Esophagus squamous epithelium (tissue), 5 donors: ENCODE data around the gene SYT14. TPM values are rescaled to one million over a fixed set of nuclear protein-coding genes. Genes with fewer than 3 reads are reported as not detected.

Experiments
- DNase-seq: peaks from one replicate; lab custom pipeline; 2025; lab: John Stamatoyannopoulos, UW
- H3K27ac ChIP-seq, 4 donors: fragments of 200-600 bp; sonication (generic); one replicate each; pipeline ENCODE4 v1.5.1; 2016 to 2019; ENCODE audit warnings: mild to moderate bottlenecking in 1 of 4
- H3K27me3 ChIP-seq, 4 donors: fragments of 200-600 bp; sonication (generic); 1 replicate in 3 of 4; 2 replicates in 1 of 4; pipeline versions ENCODE4 v1.5.1 to v1.6.0; 2017 to 2021; ENCODE audit warnings: antibody characterized with exemption in 1 of 4
- H3K36me3 ChIP-seq, 3 donors: fragments of 200-600 bp; sonication (generic); one replicate each; pipeline ENCODE4 v1.5.1; 2016 to 2019
- H3K4me1 ChIP-seq, 3 donors: fragments of 200-600 bp; sonication (generic); one replicate each; pipeline ENCODE4 v1.5.1; 2017 to 2019
- H3K4me3 ChIP-seq, 4 donors: fragments of 200-600 bp; sonication (generic); 1 replicate in 3 of 4; 2 replicates in 1 of 4; pipeline ENCODE4 v1.5.1; 2016 to 2019; ENCODE audit warnings: mild to moderate bottlenecking in 2 of 4, moderate library complexity in 1 of 4
- H3K9me3 ChIP-seq, 3 donors: fragments of 200-600 bp; sonication (generic); one replicate each; pipeline ENCODE4 v1.5.1; 2016 to 2019
- CTCF ChIP-seq, 6 experiments: fragments of 450-650 bp in 4 of 6; fragments of 200-600 bp in 2 of 6; sonication (generic) in 2 of 6; IDR thresholded peaks; one replicate each; pipeline ENCODE4 v1.5.1; 2016 to 2019; ENCODE audit warnings: antibody characterized with exemption in 6 of 6, mild to moderate bottlenecking in 4 of 6, moderate library complexity in 4 of 6
- POLR2A ChIP-seq, 4 donors: fragments of 450-650 bp; IDR thresholded peaks; one replicate each; pipeline ENCODE4 v1.6.1; 2017; ENCODE audit warnings: antibody characterized with exemption in 4 of 4, mild to moderate bottlenecking in 4 of 4, moderate library complexity in 3 of 4
- WGBS, 2 donors: methylation state at CpG; one replicate each; pipeline ENCODE4 v1.1.5; 2018; 5-methylcytosine and 5-hydroxymethylcytosine counted together
- intact Hi-C: fragments of 100-400 bp; cut with DNase I; formaldehyde crosslinking; loops from one replicate; pipeline ENCODE4 v1.15.0; 2022
- total RNA-seq, 4 donors: library from RNA; depleted of rRNA; stranded (reverse); fragments of >200 nt; gene quantifications; one replicate each; pipeline ENCODE4 v1.1.0, GENCODE V29; 2016
- donor health status: DM: yes; HTN: yes; CAD: no.

SYT14 gene
- total RNA-seq, 4 donors from 2014 or later: not detected

GRCh38 chr1:210061992-210062391 lies 124.0 kb downstream of the SYT14 start:
- Histone ChIP-seq H3K4me3 (no peak overlapping the region), H3K27ac (no peak overlapping the region), H3K27me3 (no peaks in the 10 kb centered on the region), H3K36me3 (no peaks in the 10 kb centered on the region), H3K9me3 (no peaks in the 10 kb centered on the region), H3K4me1 (no peaks in the 10 kb centered on the region)
- TF ChIP-seq CTCF (IDR thresholded peaks at IDR 0.05) (no peak), POLR2A (IDR thresholded peaks at IDR 0.05) (no peak)
- no peak for DNase-seq
- 10 to 26% methylated on average over 1 of the region's 1 CpG for WGBS, 2 donors
- intact Hi-C loops: no loop called here

GRCh38 chr1:210070531-210070930 lies 132.5 kb downstream of the SYT14 start:
- H3K9me3 ChIP-seq: no peaks in the 10 kb centered on the region
- TF ChIP-seq POLR2A (IDR thresholded peaks at IDR 0.05): no peak
- TF ChIP-seq CTCF (IDR thresholded peaks at IDR 0.05): no peak
- H3K27me3 ChIP-seq: no peaks in the 10 kb centered on the region
- intact Hi-C loops: no loop called here
- no peak for DNase-seq
- H3K4me1 ChIP-seq: no peaks in the 10 kb centered on the region
- H3K36me3 ChIP-seq: no peaks in the 10 kb centered on the region
- no peak overlapping the region for H3K27ac ChIP-seq
- WGBS, 2 donors: 65 to 75% methylated on average over 3 of the region's 3 CpGs
- H3K4me3 ChIP-seq: no peak overlapping the region

DNA sequence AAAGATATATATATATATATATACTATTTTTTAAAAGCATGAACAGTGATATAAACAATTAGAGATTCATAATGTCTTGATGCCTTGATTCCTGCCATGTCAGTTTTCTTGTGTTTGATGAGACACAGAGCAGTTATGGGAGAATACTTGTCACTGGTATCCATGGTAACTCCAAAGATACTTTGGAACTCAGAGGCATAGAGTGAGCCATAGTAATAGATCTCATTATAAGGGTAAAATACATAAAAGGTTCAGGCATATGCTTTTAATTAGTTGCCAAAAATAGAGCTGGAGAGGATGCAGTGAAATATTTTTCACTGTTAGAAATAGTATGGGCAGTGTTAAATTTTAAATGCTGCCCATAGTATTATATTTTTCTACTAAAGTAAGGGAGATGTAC lies 134.1 kb downstream of the SYT14 start:
- H3K4me1 ChIP-seq: no peaks in the 10 kb centered on the region
- DNase-seq: no peak
- no peaks in the 10 kb centered on the region for H3K9me3 ChIP-seq
- TF ChIP-seq POLR2A (IDR thresholded peaks at IDR 0.05) (no peak), CTCF (IDR thresholded peaks at IDR 0.05) (no peak)
- no peaks in the 10 kb centered on the region for H3K27me3 ChIP-seq
- no peaks in the 10 kb centered on the region for H3K36me3 ChIP-seq
- H3K27ac ChIP-seq: no peak overlapping the region
- intact Hi-C loops: no loop called here
- H3K4me3 ChIP-seq: no peak overlapping the region

DNA sequence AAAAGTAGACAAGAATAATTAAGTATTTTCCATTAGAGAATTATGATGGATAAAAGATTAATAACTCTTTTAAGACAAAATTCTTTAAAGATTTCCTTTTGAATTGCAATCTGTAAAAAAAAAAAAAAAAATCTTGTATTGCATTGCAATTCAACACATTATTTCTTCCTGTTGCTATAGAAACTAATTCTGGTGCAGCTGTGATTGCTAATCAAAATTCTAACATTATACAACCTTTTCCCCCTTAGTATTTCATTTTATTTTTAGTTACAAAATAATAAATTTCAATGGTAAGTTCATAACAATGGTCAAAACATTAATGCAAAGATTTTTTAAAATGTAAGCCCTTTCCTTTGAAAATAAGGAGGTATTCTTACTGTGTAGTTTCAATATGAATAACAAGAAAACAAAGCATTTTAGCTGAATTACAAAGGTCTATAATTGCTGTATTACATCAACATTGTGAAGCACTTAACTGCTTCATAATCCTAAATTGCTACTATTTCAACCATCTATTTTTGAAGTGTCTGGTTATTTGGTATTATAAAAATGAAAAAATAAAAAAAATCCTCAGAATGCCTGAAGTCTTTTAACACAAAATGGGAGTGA lies 135.0 kb downstream of the SYT14 start:
- H3K4me3 ChIP-seq: no peak overlapping the region
- no peak for DNase-seq
- no peak for TF ChIP-seq POLR2A (IDR thresholded peaks at IDR 0.05)
- no peak for TF ChIP-seq CTCF (IDR thresholded peaks at IDR 0.05)
- no peaks in the 10 kb centered on the region for H3K27me3 ChIP-seq
- no peaks in the 10 kb centered on the region for H3K9me3 ChIP-seq
- intact Hi-C loops: no loop called here
- H3K36me3 ChIP-seq: no peaks in the 10 kb centered on the region
- H3K4me1 ChIP-seq: no peaks in the 10 kb centered on the region
- no peak overlapping the region for H3K27ac ChIP-seq

DNA sequence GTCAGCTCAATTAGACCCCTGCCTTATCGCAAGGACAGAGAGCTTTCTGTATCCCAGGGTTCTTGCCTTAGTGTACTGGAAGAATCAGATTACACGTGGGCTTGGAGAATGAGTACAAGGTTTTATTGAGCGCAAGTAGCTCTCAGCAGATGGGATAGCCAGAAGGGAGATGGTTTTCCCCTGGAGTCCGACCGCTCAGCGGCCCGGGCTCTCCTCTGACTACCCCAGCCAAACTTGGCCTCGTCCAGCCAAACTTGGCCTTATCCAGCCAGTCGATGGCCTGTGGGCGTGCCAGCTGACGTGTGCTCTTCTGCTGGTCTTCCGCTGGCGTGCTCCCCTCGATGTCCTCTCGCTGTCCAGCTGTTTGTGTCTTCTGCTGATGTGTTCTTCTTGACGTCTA lies 136.9 kb downstream of the SYT14 start:
- TF ChIP-seq POLR2A (IDR thresholded peaks at IDR 0.05) (no peak), CTCF (IDR thresholded peaks at IDR 0.05) (no peak)
- 80 to 83% methylated on average over 7 to 14 of the region's 16 CpGs for WGBS, 2 donors
- intact Hi-C loops: no loop called here

More for the DNA sequence above, 136.9 kb downstream of the SYT14 start:
- no peaks in the 10 kb centered on the region for H3K4me1 ChIP-seq
- no peaks in the 10 kb centered on the region for H3K9me3 ChIP-seq
- H3K36me3 ChIP-seq: no peaks in the 10 kb centered on the region
- H3K27me3 ChIP-seq: no peaks in the 10 kb centered on the region
- H3K4me3 ChIP-seq: no peak overlapping the region
- no peak for DNase-seq
- H3K27ac ChIP-seq: no peak overlapping the region
